Activated CD8-positive, alpha-beta T cell treated with anti-CD3 and anti-CD28 coated beads for 36 hours (primary cell): ENCODE data around the gene CAMK1. TPM values are rescaled to one million over a fixed set of nuclear protein-coding genes. Genes with fewer than 3 reads are reported as not detected.

ENCODE experiments used
- ATAC-seq: fragments of 200-7000 bp; cut with Tn5 transposase; one replicate; pipeline ENCODE4 v1.10.0; 2021; ENCODE audit warnings: mild to moderate bottlenecking, moderate library complexity
- CTCF ChIA-PET: fragments of 350-600 bp; sonication (Branson Sonifier 250); formaldehyde crosslinking; loops from one replicate; lab custom pipeline; 2021; ENCODE audit warnings: antibody characterized with exemption; lab: Charles Lee
- POLR2A ChIA-PET: fragments of 350-600 bp; sonication (Branson Sonifier 250); formaldehyde crosslinking; loops from one replicate; lab custom pipeline; 2021; ENCODE audit warnings: antibody characterized with exemption; lab: Charles Lee
- DNase-seq: peaks from one replicate; pipeline ENCODE4 v3.0.0-alpha.2; 2020
- H3K27ac Mint-ChIP-seq: one replicate; pipeline ENCODE4 v1.8.0; 2021; ENCODE audit warnings: mild to moderate bottlenecking, mixed read lengths
- H3K27me3 Mint-ChIP-seq: one replicate; pipeline ENCODE4 v1.8.0; 2021; ENCODE audit warnings: mixed read lengths
- H3K36me3 Mint-ChIP-seq: one replicate; pipeline ENCODE4 v1.8.0; 2021; ENCODE audit warnings: low read depth, mixed read lengths
- H3K4me1 Mint-ChIP-seq: one replicate; pipeline ENCODE4 v1.8.0; 2021; ENCODE audit warnings: low read depth, mixed read lengths
- H3K4me3 Mint-ChIP-seq: one replicate; pipeline ENCODE4 v1.8.0; 2021; ENCODE audit warnings: mild to moderate bottlenecking, moderate library complexity, mixed read lengths
- H3K9me3 Mint-ChIP-seq: one replicate; pipeline ENCODE4 v1.8.0; 2021; ENCODE audit warnings: mixed read lengths
- CTCF ChIP-seq: fragments of 200-600 bp; IDR thresholded peaks from one replicate; pipeline ENCODE4 v1.8.0; 2022; ENCODE audit warnings: antibody characterized with exemption, mild to moderate bottlenecking
- intact Hi-C: fragments of 100-400 bp; cut with micrococcal nuclease; formaldehyde crosslinking; loops from one replicate; pipeline ENCODE4 v1.10.0; 2022
- total RNA-seq, 2 experiments: library from RNA; stranded (reverse); gene quantifications; one replicate each; pipeline ENCODE4 v1.2.3, GENCODE V29; 2021

CAMK1 gene
- total RNA-seq, 2 experiments from 2014 or later: 41.7 to 45.7 TPM

GRCh38 chr3:9812870-9813483 is 43.2 kb upstream of the CAMK1 start:
- DNase-seq (no peak), ATAC-seq (no peak)
- Mint-ChIP-seq H3K9me3 (no peaks in the 10 kb centered on the region), H3K4me3 (no peak overlapping the region), H3K4me1 (peaks cover 23% of the 10 kb centered on the region), H3K27ac (no peak overlapping the region), H3K27me3 (no peaks in the 10 kb centered on the region), H3K36me3 (peaks cover 25% of the 10 kb centered on the region)
- CTCF ChIA-PET: interaction anchor here (1.0 to 2.3 kb wide), 3 partner anchors 14 to 86 kb away, joined by 3 to 6 read pairs (median 4); no protein-coding TSS in a partner anchor
- POLR2A ChIA-PET: interaction anchor here (1.3 to 4.8 kb wide), 2 partner anchors 9 to 14 kb away, joined by 3 to 28 read pairs; no protein-coding TSS in a partner anchor
- intact Hi-C loops: no loop called here
- no peak for TF ChIP-seq CTCF

GRCh38 chr3:9810846-9811245 is 41.1 kb upstream of the CAMK1 start:
- H3K9me3 Mint-ChIP-seq: no peaks in the 10 kb centered on the region
- peak overlapping the region; percentile 23 for H3K27ac Mint-ChIP-seq
- H3K27me3 Mint-ChIP-seq: no peaks in the 10 kb centered on the region
- ChIA-PET CTCF (no interaction called here), POLR2A (interaction anchor here (1.1 to 1.8 kb wide), 3 partner anchors 9 to 16 kb away, joined by 4 read pairs; no protein-coding TSS in a partner anchor)
- DNase-seq (no peak), ATAC-seq (no peak)
- H3K36me3 Mint-ChIP-seq: peaks cover 41% of the 10 kb centered on the region
- TF ChIP-seq CTCF: no peak
- H3K4me1 Mint-ChIP-seq: peaks cover 42% of the 10 kb centered on the region
- intact Hi-C loops: no loop called here
- peak overlapping the region; percentile 22 for H3K4me3 Mint-ChIP-seq

GRCh38 chr3:9810433-9810770 is 40.7 kb upstream of the CAMK1 start:
- no peak for TF ChIP-seq CTCF
- Mint-ChIP-seq H3K36me3 (peaks cover 44% of the 10 kb centered on the region), H3K4me3 (peak overlapping the region; percentile 22), H3K4me1 (peaks cover 42% of the 10 kb centered on the region), H3K27me3 (no peaks in the 10 kb centered on the region), H3K9me3 (no peaks in the 10 kb centered on the region), H3K27ac (peak overlapping the region; percentile 23)
- CTCF ChIA-PET: no interaction called here
- POLR2A ChIA-PET: interaction anchor here (1.1 to 1.8 kb wide), 3 partner anchors 9 to 17 kb away, joined by 4 read pairs; no protein-coding TSS in a partner anchor
- DNase-seq: no peak
- intact Hi-C loops: no loop called here
- ATAC-seq: no peak

GRCh38 chr3:9809615-9810432 is 40.1 kb upstream of the CAMK1 start, which contains the start of gene TTLL3:
Gene TTLL3 (plus strand): TSS chr3:9810262. CDS start chr3:9810662, 400 bp downstream.
- ChIA-PET CTCF (interaction anchor here (1.2 to 2.2 kb wide), 3 partner anchors 16 to 137 kb away, joined by 4 to 12 read pairs (median 7); partner anchors contain the start of gene ARPC4), POLR2A (interaction anchor here (0.8 to 2.7 kb wide), 6 partner anchors 7 to 77 kb away, joined by 3 to 15 read pairs (median 4); partner anchors contain the start of genes ARPC4 and TADA3)
- Mint-ChIP-seq H3K27me3 (no peaks in the 10 kb centered on the region), H3K36me3 (peaks cover 50% of the 10 kb centered on the region), H3K9me3 (no peaks in the 10 kb centered on the region), H3K27ac (peak within 1 kb of the TSS; percentile 90), H3K4me1 (peaks cover 42% of the 10 kb centered on the region), H3K4me3 (peak within 1 kb of the TSS; percentile 75)
- TF ChIP-seq CTCF: no peak
- DNase-seq (peak; percentile 40), ATAC-seq (peak; percentile 28)
- intact Hi-C loops: no loop called here
